ENCODE data around the gene REC8.

GRCh38 chr14:24183014-24183481, 11.2 kb downstream of the REC8 start:
- TF ChIP-seq CTCF (CRISPR knock-in tag; IDR thresholded peaks at IDR 0.05) (no peak), GABPA (IDR thresholded peaks at IDR 0.05; ENCODE audit: low read depth, low read length) (no peak), GABPA (CRISPR knock-in tag; IDR thresholded peaks at IDR 0.05; ENCODE audit: low read depth) (no peak), ZNF614 (CRISPR knock-in tag; IDR thresholded peaks at IDR 0.05; ENCODE audit: borderline replicate concordance) (no peak), NCOA2 (CRISPR knock-in tag; IDR thresholded peaks at IDR 0.05) (no peak), JUNB (CRISPR knock-in tag; IDR thresholded peaks at IDR 0.05; ENCODE audit: borderline replicate concordance) (no peak), ZNF329 (CRISPR knock-in tag; IDR thresholded peaks at IDR 0.05; ENCODE audit: low read depth) (no peak)

All from HepG2 (cell line).